Breast epithelium (tissue), 4 donors: ENCODE measurements around the gene COA8. TPM values are rescaled to one million over a fixed set of nuclear protein-coding genes. Genes with fewer than 3 reads are reported as not detected.
"Not testable (repeated sequence)": the region's sequence is repeated elsewhere in the genome, so short reads cannot be mapped to it uniquely, and the experiment has no call there.

Experiments
- DNase-seq, 2 donors: peaks; one replicate each; pipeline ENCODE4 v3.0.0-alpha.2; 2019; ENCODE audit warnings: low spot score in 2 of 2
- H3K27ac ChIP-seq, 2 donors: fragments of 200-600 bp; sonication (generic) in 1 of 2; one replicate each; pipeline ENCODE4 v1.5.1; 2016 to 2019; ENCODE audit warnings: mild to moderate bottlenecking in 1 of 2
- H3K27me3 ChIP-seq, 2 donors: fragments of 200-600 bp; sonication (generic) in 1 of 2; one replicate each; pipeline versions ENCODE4 v1.5.1 to v1.6.0; 2017 to 2019; ENCODE audit warnings: control low read depth in 1 of 2, mild to moderate bottlenecking in 1 of 2
- H3K36me3 ChIP-seq: fragments of 200-600 bp; one replicate; pipeline ENCODE4 v1.5.1; 2019
- H3K4me1 ChIP-seq, 2 donors: fragments of 200-600 bp; sonication (generic); one replicate each; pipeline ENCODE4 v1.5.1; 2016 to 2019; ENCODE audit warnings: control low read depth in 1 of 2
- H3K4me3 ChIP-seq, 3 donors: fragments of 200-600 bp; sonication (generic); 1 replicate in 2 of 3; 2 replicates in 1 of 3; pipeline ENCODE4 v1.5.1; 2016 to 2019; ENCODE audit warnings: mild to moderate bottlenecking in 3 of 3, moderate library complexity in 2 of 3
- H3K9me3 ChIP-seq, 2 donors: fragments of 200-600 bp; sonication (generic) in 1 of 2; one replicate each; pipeline ENCODE4 v1.5.1; 2016 to 2019; ENCODE audit warnings: control low read depth in 1 of 2
- POLR2A ChIP-seq: fragments of 450-650 bp; IDR thresholded peaks from one replicate; pipeline ENCODE4 v1.6.1; 2016; ENCODE audit warnings: antibody characterized with exemption, mild to moderate bottlenecking, moderate library complexity
- POLR2AphosphoS5 ChIP-seq, 3 donors: sonication (generic); formaldehyde crosslinking; IDR thresholded peaks; one replicate each; pipeline ENCODE4 v1.6.1; 2017; ENCODE audit warnings: antibody characterized with exemption in 3 of 3
- intact Hi-C: fragments of 100-400 bp; cut with DNase I; formaldehyde crosslinking; loops from one replicate; pipeline ENCODE4 v1.15.1; 2023; ENCODE audit warnings: low total_unique reads
- total RNA-seq, 3 donors: library from RNA; depleted of rRNA; stranded (reverse); fragments of >200 nt; gene quantifications; one replicate each; pipeline ENCODE4 v1.1.0, GENCODE V29; 2016
- TF ChIP-seq, protein P1 (sequence below), 3 donors: fragments of 450-650 bp; IDR thresholded peaks; one replicate each; pipeline ENCODE4 v1.5.1; 2016 to 2017; ENCODE audit warnings: antibody characterized with exemption in 3 of 3, mild to moderate bottlenecking in 3 of 3, moderate library complexity in 3 of 3

Gene COA8
- total RNA-seq, 3 donors from 2014 or later, result 26.5 to 41.9 (median 27.2) TPM

DNA sequence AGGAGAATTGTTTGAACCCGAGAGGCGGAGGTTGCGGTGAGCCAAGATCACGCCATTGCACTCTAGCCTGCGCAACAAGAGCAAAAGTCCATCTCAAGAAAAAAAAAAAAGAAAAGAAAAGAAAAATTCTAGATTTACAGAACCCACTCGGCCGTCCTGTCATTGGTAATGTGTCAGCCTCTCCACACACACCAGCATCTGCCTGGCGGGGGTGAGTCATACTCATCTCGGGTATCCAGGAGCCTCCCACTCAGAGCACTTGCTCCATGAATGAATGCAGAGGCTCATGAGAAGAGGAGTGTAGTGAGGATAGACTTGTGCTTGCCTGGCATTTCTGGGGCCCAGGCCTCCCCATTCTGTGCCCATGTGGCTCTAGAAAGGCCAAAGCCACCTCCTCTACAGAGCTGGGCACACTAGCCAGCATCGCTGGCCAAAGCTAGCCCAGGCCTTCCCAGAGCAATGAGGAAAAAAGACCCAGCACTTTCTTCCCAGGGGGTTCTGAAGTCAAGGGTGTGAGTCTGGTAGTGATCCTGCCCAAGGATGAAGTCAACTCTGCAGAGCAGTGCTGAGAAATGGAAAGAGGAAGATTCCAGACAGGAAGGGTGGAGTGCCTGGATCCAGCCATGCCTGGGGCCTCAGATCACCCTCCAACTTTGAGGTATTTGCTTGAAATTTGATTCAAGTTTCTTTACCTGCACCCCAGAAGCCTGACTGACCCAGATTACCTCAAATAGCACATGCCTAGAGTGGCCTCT is 35.0 kb downstream of the COA8 start:
- intact Hi-C loops, result no loop called here
- no peak overlapping the region for H3K4me3 ChIP-seq
- H3K27ac ChIP-seq, result no peak overlapping the region
- H3K9me3 ChIP-seq, result no peaks in the 10 kb centered on the region
- DNase-seq, result no peak
- TF ChIP-seq POLR2A, result no peak
- no peak for TF ChIP-seq POLR2AphosphoS5 (IDR thresholded peaks at IDR 0.05)
- TF ChIP-seq, protein P1, sequence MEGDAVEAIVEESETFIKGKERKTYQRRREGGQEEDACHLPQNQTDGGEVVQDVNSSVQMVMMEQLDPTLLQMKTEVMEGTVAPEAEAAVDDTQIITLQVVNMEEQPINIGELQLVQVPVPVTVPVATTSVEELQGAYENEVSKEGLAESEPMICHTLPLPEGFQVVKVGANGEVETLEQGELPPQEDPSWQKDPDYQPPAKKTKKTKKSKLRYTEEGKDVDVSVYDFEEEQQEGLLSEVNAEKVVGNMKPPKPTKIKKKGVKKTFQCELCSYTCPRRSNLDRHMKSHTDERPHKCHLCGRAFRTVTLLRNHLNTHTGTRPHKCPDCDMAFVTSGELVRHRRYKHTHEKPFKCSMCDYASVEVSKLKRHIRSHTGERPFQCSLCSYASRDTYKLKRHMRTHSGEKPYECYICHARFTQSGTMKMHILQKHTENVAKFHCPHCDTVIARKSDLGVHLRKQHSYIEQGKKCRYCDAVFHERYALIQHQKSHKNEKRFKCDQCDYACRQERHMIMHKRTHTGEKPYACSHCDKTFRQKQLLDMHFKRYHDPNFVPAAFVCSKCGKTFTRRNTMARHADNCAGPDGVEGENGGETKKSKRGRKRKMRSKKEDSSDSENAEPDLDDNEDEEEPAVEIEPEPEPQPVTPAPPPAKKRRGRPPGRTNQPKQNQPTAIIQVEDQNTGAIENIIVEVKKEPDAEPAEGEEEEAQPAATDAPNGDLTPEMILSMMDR (IDR thresholded peaks at IDR 0.05), result no peak
- H3K36me3 ChIP-seq, result no peaks in the 10 kb centered on the region
- no peaks in the 10 kb centered on the region for H3K27me3 ChIP-seq
- H3K4me1 ChIP-seq, result peaks cover 0 to 3% of the 10 kb centered on the region in 2 donors

GRCh38 chr14:103600503-103600902 is 37.7 kb downstream of the COA8 start:
- Histone ChIP-seq H3K36me3 (no peaks in the 10 kb centered on the region), H3K9me3 (no peaks in the 10 kb centered on the region), H3K27me3 (no peaks in the 10 kb centered on the region), H3K4me3 (no peak overlapping the region), H3K27ac (no peak overlapping the region), H3K4me1 (no peaks in the 10 kb centered on the region)
- DNase-seq, result no peak
- no peak for TF ChIP-seq POLR2A
- no peak for TF ChIP-seq POLR2AphosphoS5 (IDR thresholded peaks at IDR 0.05)
- TF ChIP-seq, protein P1 (IDR thresholded peaks at IDR 0.05), result no peak
- intact Hi-C loops, result loop anchor here (2.0 to 5.0 kb wide), 2 partner anchors 38 to 1083 kb away; no protein-coding TSS in a partner anchor

DNA sequence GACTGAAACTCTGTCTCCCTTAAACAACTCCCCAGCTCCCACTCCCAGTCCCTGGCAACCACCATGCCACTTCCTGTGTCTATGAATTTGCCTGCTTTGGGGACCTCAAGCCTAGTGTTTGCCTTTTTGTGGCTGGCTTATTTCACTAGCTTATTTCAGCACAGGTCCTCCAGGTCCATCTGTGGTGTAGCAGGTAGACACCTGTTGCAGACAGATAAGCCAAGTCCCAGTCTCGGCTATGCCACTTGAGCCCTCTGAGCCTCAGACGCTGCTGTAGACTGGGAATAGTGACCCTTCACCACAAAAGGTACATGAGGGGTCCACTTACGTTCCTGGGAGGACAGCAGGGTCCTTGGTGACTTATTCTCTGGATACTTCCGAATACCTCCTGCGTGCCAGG is 41.9 kb downstream of the COA8 start:
- H3K36me3 ChIP-seq, result no peaks in the 10 kb centered on the region
- peaks cover 0 to 10% of the 10 kb centered on the region in 2 donors for H3K4me1 ChIP-seq
- DNase-seq, result no peak
- no peaks in the 10 kb centered on the region for H3K9me3 ChIP-seq
- no peak overlapping the region for H3K4me3 ChIP-seq
- TF ChIP-seq, protein P1 (IDR thresholded peaks at IDR 0.05), result no peak
- TF ChIP-seq POLR2AphosphoS5 (IDR thresholded peaks at IDR 0.05), result no peak
- TF ChIP-seq POLR2A, result no peak
- intact Hi-C loops, result loop anchor here (5.0 kb wide), 1 partner anchor 1087 kb away; no protein-coding TSS in a partner anchor
- H3K27ac ChIP-seq, result no peak overlapping the region
- no peaks in the 10 kb centered on the region for H3K27me3 ChIP-seq

- no peak for TF ChIP-seq POLR2A
- peak; percentile 45 to 63 (median 59) for TF ChIP-seq POLR2AphosphoS5 (IDR thresholded peaks at IDR 0.05)
- TF ChIP-seq, protein P1 (IDR thresholded peaks at IDR 0.05), result peak in 1 of 3 donors; percentile 7
- H3K27ac ChIP-seq, result no peak overlapping the region
- peak in 1 of 2 donors; percentile 61 for DNase-seq
Measured at GRCh38 chr14:103606963-103607668, 44.4 kb downstream of the COA8 start.

DNA sequence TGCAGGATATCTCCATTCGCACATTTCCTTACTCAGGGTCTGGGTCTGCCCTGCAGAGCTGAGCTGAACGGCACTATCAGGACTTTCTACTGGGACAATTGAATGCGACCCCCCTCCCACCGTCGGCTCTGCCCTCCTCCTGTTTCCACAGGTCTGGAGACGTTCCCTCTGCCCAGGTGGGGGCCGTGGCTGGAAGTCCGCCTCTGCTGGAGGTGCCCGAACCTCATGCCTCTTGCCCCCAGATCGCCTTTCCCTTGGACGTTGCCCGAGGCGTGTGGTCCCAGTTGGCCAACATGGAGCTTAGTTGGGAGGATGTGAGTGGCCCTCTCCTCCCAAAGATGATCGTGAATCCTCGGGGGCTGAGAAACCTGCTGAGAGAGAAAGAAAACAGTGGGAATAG is 45.1 kb downstream of the COA8 start:
- Histone ChIP-seq H3K9me3 (peaks cover 7 to 8% of the 10 kb centered on the region in 2 donors), H3K36me3 (no peaks in the 10 kb centered on the region), H3K4me3 (peak overlapping the region; percentile 9 to 53 (median 20)), H3K27me3 (no peaks in the 10 kb centered on the region), H3K4me1 (peaks cover 0 to 10% of the 10 kb centered on the region in 2 donors), H3K27ac (no peak overlapping the region)
- intact Hi-C loops, result no loop called here
- TF ChIP-seq POLR2A (no peak), POLR2AphosphoS5 (IDR thresholded peaks at IDR 0.05) (no peak)
- TF ChIP-seq, protein P1 (IDR thresholded peaks at IDR 0.05), result no peak
- no peak for DNase-seq

More at GRCh38 chr14:103606963-103607668, 44.4 kb downstream of the COA8 start:
- Histone ChIP-seq H3K27me3 (no peaks in the 10 kb centered on the region), H3K9me3 (peaks cover 7 to 8% of the 10 kb centered on the region in 2 donors), H3K36me3 (no peaks in the 10 kb centered on the region), H3K4me3 (peak overlapping the region; percentile 9 to 53 (median 20)), H3K4me1 (peaks cover 0 to 10% of the 10 kb centered on the region in 2 donors)
- intact Hi-C loops, result no loop called here

- intact Hi-C loops, H3K4me1 ChIP-seq, H3K27me3 ChIP-seq, DNase-seq, H3K4me3 ChIP-seq, H3K9me3 ChIP-seq, H3K36me3 ChIP-seq, H3K27ac ChIP-seq: not testable (repeated sequence)
Measured at GRCh38 chr14:103609081-103609480, 46.3 kb downstream of the COA8 start.
